Gastroesophageal sphincter (tissue), 4 donors: Measurements from ENCODE around the gene ATP2A1. TPM values are rescaled to one million over a fixed set of nuclear protein-coding genes. Genes with fewer than 3 reads are reported as not detected.

ENCODE experiments used
- ATAC-seq: fragments of 150-250 bp; one replicate; pipeline ENCODE4 v1.9.1; 2016; ENCODE audit warnings: mild to moderate bottlenecking, moderate library complexity
- H3K27ac ChIP-seq, 4 donors: fragments of 200-600 bp; sonication (generic) in 3 of 4; 1 replicate in 3 of 4; 2 replicates in 1 of 4; pipeline ENCODE4 v1.5.1; 2016 to 2019
- H3K27me3 ChIP-seq: fragments of 200-600 bp; sonication (generic); one replicate; pipeline ENCODE4 v1.5.1; 2019
- H3K36me3 ChIP-seq, 2 donors: fragments of 200-600 bp; sonication (generic); one replicate each; pipeline ENCODE4 v1.5.1; 2019; ENCODE audit warnings: control low read depth in 1 of 2
- H3K4me1 ChIP-seq, 3 donors: fragments of 200-600 bp; sonication (generic); 1 replicate in 2 of 3; 2 replicates in 1 of 3; pipeline ENCODE4 v1.5.1; 2016 to 2019; ENCODE audit warnings: control low read depth in 2 of 3
- H3K4me3 ChIP-seq, 2 donors: fragments of 200-600 bp; sonication (generic); one replicate each; pipeline ENCODE4 v1.5.1; 2019; ENCODE audit warnings: mild to moderate bottlenecking in 1 of 2, moderate library complexity in 1 of 2
- H3K9me3 ChIP-seq, 3 donors: fragments of 200-600 bp; sonication (generic); one replicate each; pipeline ENCODE4 v1.5.1; 2017 to 2019; ENCODE audit warnings: control low read depth in 2 of 3
- CTCF ChIP-seq, 4 experiments: fragments of 200-600 bp in 2 of 4; fragments of 450-650 bp in 2 of 4; sonication (generic) in 1 of 4; IDR thresholded peaks; one replicate each; pipeline ENCODE4 v1.5.1; 2017 to 2019; ENCODE audit warnings: antibody characterized with exemption in 4 of 4, mild to moderate bottlenecking in 2 of 4, moderate library complexity in 2 of 4
- EP300 ChIP-seq: sonication (generic); formaldehyde crosslinking; IDR thresholded peaks from one replicate; pipeline ENCODE4 v1.6.1; 2017; ENCODE audit warnings: antibody characterized with exemption, mild to moderate bottlenecking
- POLR2A ChIP-seq, 2 donors: fragments of 450-650 bp; IDR thresholded peaks; one replicate each; pipeline ENCODE4 v1.6.1; 2017; ENCODE audit warnings: antibody characterized with exemption in 2 of 2, mild to moderate bottlenecking in 2 of 2, moderate library complexity in 1 of 2
- POLR2AphosphoS5 ChIP-seq: sonication (generic); formaldehyde crosslinking; IDR thresholded peaks from one replicate; pipeline ENCODE4 v1.6.1; 2017; ENCODE audit warnings: antibody characterized with exemption
- WGBS, 2 donors: methylation state at CpG; one replicate each; pipeline ENCODE4 v1.1.5; 2018; ENCODE audit warnings: low coverage in 1 of 2; 5-methylcytosine and 5-hydroxymethylcytosine counted together
- total RNA-seq, 4 donors: library from RNA; depleted of rRNA; stranded (reverse); fragments of >200 nt; gene quantifications; one replicate each; pipeline ENCODE4 v1.1.0, GENCODE V29; 2016

The ATP2A1 gene
- total RNA-seq, 4 donors from 2014 or later, result 0.31 TPM; not detected in 3

GRCh38 chr16:28873543-28874201, 4.6 kb upstream of the ATP2A1 start:
- Histone ChIP-seq H3K4me1 (no peaks in the 10 kb centered on the region), H3K27me3 (no peaks in the 10 kb centered on the region), H3K9me3 (no peaks in the 10 kb centered on the region), H3K36me3 (peaks cover 0 to 62% of the 10 kb centered on the region in 2 donors), H3K4me3 (no peak overlapping the region), H3K27ac (no peak overlapping the region)
- 49 to 71% methylated on average over 1 to 2 of the region's 18 CpGs for WGBS, 2 donors
- TF ChIP-seq POLR2AphosphoS5, result no peak
- peak in 3 of 4 experiments; percentile 48 to 72 (median 52) for TF ChIP-seq CTCF (IDR thresholded peaks at IDR 0.05)
- TF ChIP-seq POLR2A (IDR thresholded peaks at IDR 0.05), result no peak
- TF ChIP-seq EP300, result no peak
- no peak for ATAC-seq

- Histone ChIP-seq H3K4me1 (peaks cover 0 to 6% (median 5%) of the 10 kb centered on the region in 3 donors), H3K27ac (no peak overlapping the region), H3K4me3 (no peak overlapping the region), H3K9me3 (no peaks in the 10 kb centered on the region), H3K36me3 (peaks cover 0 to 54% of the 10 kb centered on the region in 2 donors), H3K27me3 (no peaks in the 10 kb centered on the region)
- TF ChIP-seq CTCF (IDR thresholded peaks at IDR 0.05) (no peak), POLR2A (IDR thresholded peaks at IDR 0.05) (no peak), POLR2AphosphoS5 (no peak), EP300 (no peak)
- no peak for ATAC-seq
- WGBS, 2 donors, result 20% methylated on average over 1 of the region's 6 CpGs; no CpG with 5 or more reads in 1 of the 2 donors
These were observed 3.9 kb upstream of the ATP2A1 start for GRCh38 chr16:28874406-28874805.

- ATAC-seq, result no peak
- Histone ChIP-seq H3K27me3 (peaks cover 5% of the 10 kb centered on the region), H3K27ac (no peak overlapping the region), H3K9me3 (no peaks in the 10 kb centered on the region), H3K36me3 (peaks cover 0 to 45% of the 10 kb centered on the region in 2 donors), H3K4me3 (no peak overlapping the region), H3K4me1 (peaks cover 0 to 15% (median 10%) of the 10 kb centered on the region in 3 donors)
- WGBS, 2 donors, result 32 to 63% methylated on average over 3 to 5 of the region's 13 CpGs
- TF ChIP-seq POLR2AphosphoS5 (no peak), POLR2A (IDR thresholded peaks at IDR 0.05) (no peak), EP300 (no peak), CTCF (IDR thresholded peaks at IDR 0.05) (no peak)
These were observed 2.9 kb upstream of the ATP2A1 start for GRCh38 chr16:28875134-28876018.

GRCh38 chr16:28876019-28876659, 2.1 kb upstream of the ATP2A1 start:
- WGBS, 2 donors, result 64% methylated on average over 3 of the region's 17 CpGs; no CpG with 5 or more reads in 1 of the 2 donors
- no peak for TF ChIP-seq EP300
- TF ChIP-seq POLR2A (IDR thresholded peaks at IDR 0.05), result no peak
- no peak for TF ChIP-seq POLR2AphosphoS5
- TF ChIP-seq CTCF (IDR thresholded peaks at IDR 0.05), result no peak
- no peak for ATAC-seq

More at GRCh38 chr16:28876019-28876659, 2.1 kb upstream of the ATP2A1 start:
- Histone ChIP-seq H3K9me3 (no peaks in the 10 kb centered on the region), H3K36me3 (peaks cover 0 to 37% of the 10 kb centered on the region in 2 donors), H3K27ac (no peak overlapping the region), H3K27me3 (peaks cover 13% of the 10 kb centered on the region), H3K4me1 (peaks cover 0 to 18% (median 12%) of the 10 kb centered on the region in 3 donors), H3K4me3 (no peak overlapping the region)
